ENCODE results near the gene EVA1A.
A peak's percentile ranks its signal among the peaks of the same experiment; 100 is the strongest.

The EVA1A gene

DNA sequence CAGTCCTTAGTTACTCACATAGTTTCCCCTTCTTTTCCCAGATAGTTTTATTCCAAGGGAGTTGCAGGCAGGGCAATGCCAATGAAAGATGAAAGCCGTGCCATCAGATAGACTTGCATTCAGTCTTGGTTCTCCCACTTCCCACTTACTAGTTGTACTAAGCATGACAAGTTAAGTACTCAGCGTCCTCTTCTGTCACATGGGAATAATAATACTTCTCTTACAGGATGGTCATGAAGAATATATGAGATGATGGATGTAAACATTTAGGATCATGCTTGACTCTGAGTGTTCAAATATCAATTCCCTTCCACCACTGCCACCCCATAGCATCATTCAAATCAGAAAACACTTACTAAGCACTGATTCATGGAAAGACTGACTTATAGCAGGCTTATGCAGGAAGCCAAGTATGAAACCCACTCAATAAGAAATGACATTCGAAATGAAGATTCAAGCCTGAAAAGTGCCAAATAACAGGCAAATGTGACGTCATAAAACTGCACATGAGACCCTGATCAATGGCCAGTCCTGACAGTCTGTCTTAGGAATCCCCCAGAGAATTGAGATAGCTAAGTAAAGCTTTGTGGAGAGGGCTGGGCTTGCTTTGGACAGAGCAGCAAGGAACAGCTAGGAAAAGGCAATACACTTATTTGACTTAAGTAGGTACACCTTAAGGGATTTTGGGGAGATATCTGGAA, 11.1 kb upstream of the EVA1A start:
- no peaks in the 10 kb centered on the region for H3K9me3 ChIP-seq (ENCODE audit: control insufficient read depth, low read length)
- 51 to 88% methylated on average over 2 to 3 of the region's 4 CpGs for WGBS, 2 experiments (ENCODE audit: insufficient coverage in 2 of 2)
- peak overlapping the region; percentile 62 for H3K27ac ChIP-seq (ENCODE audit: low read depth, low read length, severe bottlenecking)
- no peaks in the 10 kb centered on the region for H3K36me3 ChIP-seq (ENCODE audit: control insufficient read depth, insufficient read depth, low read length)
- H3K4me3 ChIP-seq (ENCODE audit: extremely low read depth, insufficient read depth, low read length, poor library complexity, severe bottlenecking), result no peak overlapping the region
- H3K4me1 ChIP-seq (ENCODE audit: control insufficient read depth, insufficient read depth, low read length, poor library complexity, severe bottlenecking), result peaks cover 4% of the 10 kb centered on the region

GRCh38 chr2:75570948-75571729, 10.4 kb upstream of the EVA1A start:
- peak overlapping the region; percentile 62 for H3K27ac ChIP-seq (ENCODE audit: low read depth, low read length, severe bottlenecking)
- H3K4me3 ChIP-seq (ENCODE audit: extremely low read depth, insufficient read depth, low read length, poor library complexity, severe bottlenecking), result no peak overlapping the region
- H3K4me1 ChIP-seq (ENCODE audit: control insufficient read depth, insufficient read depth, low read length, poor library complexity, severe bottlenecking), result peaks cover 4% of the 10 kb centered on the region
- no peaks in the 10 kb centered on the region for H3K9me3 ChIP-seq (ENCODE audit: control insufficient read depth, low read length)
- 76 to 79% methylated on average over 7 of the region's 7 CpGs for WGBS, 2 experiments (ENCODE audit: insufficient coverage in 2 of 2)
- H3K36me3 ChIP-seq (ENCODE audit: control insufficient read depth, insufficient read depth, low read length), result no peaks in the 10 kb centered on the region

GRCh38 chr2:75570024-75570947, 9.5 kb upstream of the EVA1A start:
- H3K4me1 ChIP-seq (ENCODE audit: control insufficient read depth, insufficient read depth, low read length, poor library complexity, severe bottlenecking), result peaks cover 4% of the 10 kb centered on the region
- WGBS, 2 experiments (ENCODE audit: insufficient coverage in 2 of 2), result 89 to 92% methylated on average over 6 to 7 of the region's 8 CpGs
- no peaks in the 10 kb centered on the region for H3K36me3 ChIP-seq (ENCODE audit: control insufficient read depth, insufficient read depth, low read length)
- H3K9me3 ChIP-seq (ENCODE audit: control insufficient read depth, low read length), result no peaks in the 10 kb centered on the region
- H3K27ac ChIP-seq (ENCODE audit: low read depth, low read length, severe bottlenecking), result peak overlapping the region; percentile 62
- H3K4me3 ChIP-seq (ENCODE audit: extremely low read depth, insufficient read depth, low read length, poor library complexity, severe bottlenecking), result no peak overlapping the region

DNA sequence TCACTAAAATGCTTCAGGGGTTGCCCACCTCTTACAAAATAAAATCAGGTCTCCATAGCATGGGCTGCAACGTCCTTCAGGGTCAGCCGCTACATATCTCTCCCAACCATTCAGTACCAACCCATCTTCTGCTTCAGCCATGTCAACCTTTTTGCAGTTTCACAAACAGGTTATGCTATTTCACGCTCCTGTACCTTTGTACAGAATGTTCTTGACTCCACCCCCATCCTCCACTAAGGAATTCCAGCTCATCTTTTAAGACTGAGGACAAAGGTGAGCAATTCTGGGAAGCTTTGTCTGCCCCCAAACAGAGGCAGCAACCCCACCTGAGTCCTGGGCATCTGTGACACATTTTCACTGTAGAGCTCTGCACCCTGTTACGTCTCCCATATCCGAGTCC, 8.8 kb upstream of the EVA1A start:
- Histone ChIP-seq H3K36me3 (ENCODE audit: control insufficient read depth, insufficient read depth, low read length) (no peaks in the 10 kb centered on the region), H3K27ac (ENCODE audit: low read depth, low read length, severe bottlenecking) (no peak overlapping the region), H3K4me3 (ENCODE audit: extremely low read depth, insufficient read depth, low read length, poor library complexity, severe bottlenecking) (no peak overlapping the region), H3K9me3 (ENCODE audit: control insufficient read depth, low read length) (no peaks in the 10 kb centered on the region), H3K4me1 (ENCODE audit: control insufficient read depth, insufficient read depth, low read length, poor library complexity, severe bottlenecking) (peaks cover 4% of the 10 kb centered on the region)
- 98% methylated on average over 4 to 5 of the region's 5 CpGs for WGBS, 2 experiments (ENCODE audit: insufficient coverage in 2 of 2)

- peaks cover 4% of the 10 kb centered on the region for H3K4me1 ChIP-seq (ENCODE audit: control insufficient read depth, insufficient read depth, low read length, poor library complexity, severe bottlenecking)
- H3K27ac ChIP-seq (ENCODE audit: low read depth, low read length, severe bottlenecking), result no peak overlapping the region
- H3K9me3 ChIP-seq (ENCODE audit: control insufficient read depth, low read length), result no peaks in the 10 kb centered on the region
- no peaks in the 10 kb centered on the region for H3K36me3 ChIP-seq (ENCODE audit: control insufficient read depth, insufficient read depth, low read length)
- no CpG with 5 or more reads among the region's 1 CpG for WGBS, 2 experiments (ENCODE audit: insufficient coverage in 2 of 2)
- no peak overlapping the region for H3K4me3 ChIP-seq (ENCODE audit: extremely low read depth, insufficient read depth, low read length, poor library complexity, severe bottlenecking)
Measured at GRCh38 chr2:75568174-75568573, 7.4 kb upstream of the EVA1A start.

- H3K27ac ChIP-seq (ENCODE audit: low read depth, low read length, severe bottlenecking), result no peak overlapping the region
- H3K4me1 ChIP-seq (ENCODE audit: control insufficient read depth, insufficient read depth, low read length, poor library complexity, severe bottlenecking), result peaks cover 16% of the 10 kb centered on the region
- no peak overlapping the region for H3K4me3 ChIP-seq (ENCODE audit: extremely low read depth, insufficient read depth, low read length, poor library complexity, severe bottlenecking)
- 80% methylated on average over 2 of the region's 8 CpGs; no CpG with 5 or more reads in 1 of the 2 experiments for WGBS, 2 experiments (ENCODE audit: insufficient coverage in 2 of 2)
- H3K36me3 ChIP-seq (ENCODE audit: control insufficient read depth, insufficient read depth, low read length), result no peaks in the 10 kb centered on the region
- H3K9me3 ChIP-seq (ENCODE audit: control insufficient read depth, low read length), result no peaks in the 10 kb centered on the region
Measured at GRCh38 chr2:75565472-75566462, 5.0 kb upstream of the EVA1A start.

GRCh38 chr2:75564713-75565359, 4.1 kb upstream of the EVA1A start:
- Histone ChIP-seq H3K4me3 (ENCODE audit: extremely low read depth, insufficient read depth, low read length, poor library complexity, severe bottlenecking) (no peak overlapping the region), H3K4me1 (ENCODE audit: control insufficient read depth, insufficient read depth, low read length, poor library complexity, severe bottlenecking) (peaks cover 16% of the 10 kb centered on the region), H3K36me3 (ENCODE audit: control insufficient read depth, insufficient read depth, low read length) (no peaks in the 10 kb centered on the region), H3K9me3 (ENCODE audit: control insufficient read depth, low read length) (no peaks in the 10 kb centered on the region), H3K27ac (ENCODE audit: low read depth, low read length, severe bottlenecking) (no peak overlapping the region)
- WGBS, 2 experiments (ENCODE audit: insufficient coverage in 2 of 2), result 92 to 94% methylated on average over 4 of the region's 4 CpGs

GRCh38 chr2:75564026-75564688, 3.4 kb upstream of the EVA1A start:
- Histone ChIP-seq H3K36me3 (ENCODE audit: control insufficient read depth, insufficient read depth, low read length) (no peaks in the 10 kb centered on the region), H3K4me1 (ENCODE audit: control insufficient read depth, insufficient read depth, low read length, poor library complexity, severe bottlenecking) (peaks cover 16% of the 10 kb centered on the region), H3K9me3 (ENCODE audit: control insufficient read depth, low read length) (no peaks in the 10 kb centered on the region), H3K4me3 (ENCODE audit: extremely low read depth, insufficient read depth, low read length, poor library complexity, severe bottlenecking) (no peak overlapping the region), H3K27ac (ENCODE audit: low read depth, low read length, severe bottlenecking) (no peak overlapping the region)
- 96% methylated on average over 8 to 9 of the region's 9 CpGs for WGBS, 2 experiments (ENCODE audit: insufficient coverage in 2 of 2)

DNA sequence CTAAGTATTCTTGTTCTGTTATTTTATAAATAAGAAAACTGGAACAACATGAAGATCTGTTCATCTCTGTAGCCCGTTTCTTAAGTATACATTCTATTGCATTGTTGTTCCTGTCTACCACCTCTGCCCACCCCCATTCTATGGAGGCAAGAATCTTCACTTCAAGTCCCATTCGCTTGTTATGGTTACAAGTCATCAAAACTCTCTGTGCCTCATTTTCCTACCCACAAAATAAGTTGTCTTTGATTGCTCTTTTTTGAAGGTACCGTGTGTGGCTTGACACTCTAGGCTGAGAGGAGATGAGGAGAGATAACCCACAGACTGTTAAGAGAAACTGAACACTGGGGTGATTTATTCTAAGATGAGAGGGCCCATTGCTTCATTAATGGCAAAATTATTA, 2.9 kb upstream of the EVA1A start:
- no peaks in the 10 kb centered on the region for H3K36me3 ChIP-seq (ENCODE audit: control insufficient read depth, insufficient read depth, low read length)
- H3K4me3 ChIP-seq (ENCODE audit: extremely low read depth, insufficient read depth, low read length, poor library complexity, severe bottlenecking), result no peak overlapping the region
- H3K9me3 ChIP-seq (ENCODE audit: control insufficient read depth, low read length), result no peaks in the 10 kb centered on the region
- peaks cover 16% of the 10 kb centered on the region for H3K4me1 ChIP-seq (ENCODE audit: control insufficient read depth, insufficient read depth, low read length, poor library complexity, severe bottlenecking)
- H3K27ac ChIP-seq (ENCODE audit: low read depth, low read length, severe bottlenecking), result no peak overlapping the region
- WGBS, 2 experiments (ENCODE audit: insufficient coverage in 2 of 2), result 100% methylated on average over 1 to 2 of the region's 3 CpGs
